Left lung (tissue), 10 donors: ENCODE results near the gene SEL1L3. TPM values are rescaled to one million over a fixed set of nuclear protein-coding genes. Genes with fewer than 3 reads are reported as not detected.
A peak's percentile ranks its signal among the peaks of the same experiment; 100 is the strongest.
"Not testable (repeated sequence)": the region's sequence is repeated elsewhere in the genome, so short reads cannot be mapped to it uniquely, and the experiment has no call there.

ENCODE experiments used
- ATAC-seq: fragments of 200-7000 bp; cut with Tn5 transposase; one replicate; pipeline ENCODE4 v1.9.1; 2020; ENCODE audit warnings: moderate library complexity
- DNase-seq, 4 donors: peaks; one replicate each; pipeline ENCODE4 v3.0.0-alpha.2; 2013 to 2020
- H3K27ac ChIP-seq, 2 donors: fragments of 200-600 bp; sonication (generic) in 1 of 2; one replicate each; pipeline versions ENCODE4 v1.5.0 to v1.8.0; 2020 to 2021
- H3K27me3 ChIP-seq, 2 donors: fragments of 200-600 bp; sonication (generic) in 1 of 2; one replicate each; pipeline versions ENCODE4 v1.5.0 to v1.8.0; 2020 to 2021
- H3K36me3 ChIP-seq, 2 donors: fragments of 200-600 bp; sonication (generic) in 1 of 2; one replicate each; pipeline versions ENCODE4 v1.5.0 to v1.8.0; 2020 to 2021
- H3K4me1 ChIP-seq, 2 donors: fragments of 200-600 bp; one replicate each; pipeline ENCODE4 v1.8.0; 2021
- H3K4me3 ChIP-seq, 2 donors: fragments of 200-600 bp; sonication (generic) in 1 of 2; one replicate each; pipeline versions ENCODE4 v1.5.0 to v1.8.0; 2020 to 2021; ENCODE audit warnings: mild to moderate bottlenecking in 1 of 2
- H3K9me3 ChIP-seq, 2 donors: fragments of 200-600 bp; sonication (generic) in 1 of 2; one replicate each; pipeline versions ENCODE4 v1.5.0 to v1.8.0; 2020 to 2021
- intact Hi-C, 2 donors: fragments of 100-400 bp; cut with DNase I; formaldehyde crosslinking; loops; one replicate each; pipeline versions ENCODE4 v1.11.2 to v1.14.2; 2022
- polyA plus RNA-seq, 6 donors: library from polyadenylated mRNA; unstranded; fragments of 120-200 nt; gene quantifications; one replicate each; pipeline ENCODE4 v1.2.1, GENCODE V29; 2013; ENCODE audit not compliant: insufficient read length in 6 of 6
- total RNA-seq, 2 donors: library from RNA; stranded (reverse); fragmentation: NEBNext Ultra II Directional; extraction: Animal tissue kit (Norgen Biotek cat#: 25700); gene quantifications; one replicate each; pipeline ENCODE4 v1.2.1, GENCODE V29; 2021
- TF ChIP-seq, protein P1 (sequence below), 2 donors: fragments of 200-600 bp; sonication (generic) in 1 of 2; IDR thresholded peaks; one replicate each; pipeline versions ENCODE4 v1.5.0 to v1.8.0; 2021; ENCODE audit warnings: antibody characterized with exemption in 2 of 2
- donor health status: DM: no; HTN: yes; CAD: no.
- donor health status: DM: no; HTN: no; CAD: no.

The SEL1L3 gene
- total and polyA plus RNA-seq, 8 donors: 88.1 to 191 (median 114) TPM

DNA sequence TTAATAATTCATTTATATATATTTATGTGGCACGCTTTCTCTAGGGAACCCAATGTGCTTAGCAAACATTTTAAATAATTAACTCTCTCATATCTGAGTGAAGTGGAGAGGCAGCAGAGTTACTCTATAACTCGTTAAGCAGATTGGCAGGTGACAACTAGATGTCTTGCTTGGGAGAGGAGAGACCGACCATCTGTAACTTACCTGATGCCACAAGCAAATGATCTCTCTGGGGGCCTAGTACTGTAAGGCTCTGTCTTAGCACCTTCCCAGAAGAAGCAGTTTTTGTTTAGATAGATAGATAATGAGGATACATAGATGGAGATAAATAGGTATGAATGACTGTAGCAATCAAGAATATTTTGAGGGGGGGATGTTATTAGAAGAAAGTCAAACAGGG is 11.9 kb upstream of the SEL1L3 start:
- H3K27ac ChIP-seq: no peak overlapping the region
- no peaks in the 10 kb centered on the region for H3K27me3 ChIP-seq
- TF ChIP-seq, protein P1, sequence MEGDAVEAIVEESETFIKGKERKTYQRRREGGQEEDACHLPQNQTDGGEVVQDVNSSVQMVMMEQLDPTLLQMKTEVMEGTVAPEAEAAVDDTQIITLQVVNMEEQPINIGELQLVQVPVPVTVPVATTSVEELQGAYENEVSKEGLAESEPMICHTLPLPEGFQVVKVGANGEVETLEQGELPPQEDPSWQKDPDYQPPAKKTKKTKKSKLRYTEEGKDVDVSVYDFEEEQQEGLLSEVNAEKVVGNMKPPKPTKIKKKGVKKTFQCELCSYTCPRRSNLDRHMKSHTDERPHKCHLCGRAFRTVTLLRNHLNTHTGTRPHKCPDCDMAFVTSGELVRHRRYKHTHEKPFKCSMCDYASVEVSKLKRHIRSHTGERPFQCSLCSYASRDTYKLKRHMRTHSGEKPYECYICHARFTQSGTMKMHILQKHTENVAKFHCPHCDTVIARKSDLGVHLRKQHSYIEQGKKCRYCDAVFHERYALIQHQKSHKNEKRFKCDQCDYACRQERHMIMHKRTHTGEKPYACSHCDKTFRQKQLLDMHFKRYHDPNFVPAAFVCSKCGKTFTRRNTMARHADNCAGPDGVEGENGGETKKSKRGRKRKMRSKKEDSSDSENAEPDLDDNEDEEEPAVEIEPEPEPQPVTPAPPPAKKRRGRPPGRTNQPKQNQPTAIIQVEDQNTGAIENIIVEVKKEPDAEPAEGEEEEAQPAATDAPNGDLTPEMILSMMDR (IDR thresholded peaks at IDR 0.05): no peak
- H3K4me3 ChIP-seq: no peak overlapping the region
- no peak for DNase-seq
- no peaks in the 10 kb centered on the region for H3K36me3 ChIP-seq
- no peaks in the 10 kb centered on the region for H3K9me3 ChIP-seq
- no peak for ATAC-seq
- H3K4me1 ChIP-seq: peaks cover 0 to 2% of the 10 kb centered on the region in 2 donors
- intact Hi-C loops: no loop called here

DNA sequence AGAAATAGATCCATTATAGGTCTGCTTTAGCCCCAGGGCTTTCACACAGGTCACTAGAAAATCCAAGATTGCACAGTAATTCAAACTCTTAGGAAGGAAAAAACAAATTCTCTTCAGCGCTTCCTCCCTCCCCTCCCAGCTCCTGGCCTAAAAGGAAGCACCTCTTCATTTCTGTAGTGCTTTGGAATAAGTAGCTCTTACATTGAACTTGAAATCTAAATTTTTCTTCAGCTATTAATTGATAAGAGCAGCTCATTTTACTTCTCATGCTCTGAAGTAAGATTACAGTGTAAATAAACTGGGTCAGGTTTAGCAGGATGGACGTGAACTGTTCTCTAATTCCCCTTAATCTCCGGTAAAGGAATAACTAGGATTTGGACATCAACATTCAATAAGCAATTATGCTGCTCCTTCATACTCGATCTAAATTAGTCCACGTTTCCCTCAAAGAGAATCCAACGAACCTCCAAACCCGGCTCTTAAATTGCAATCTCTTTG is 10.9 kb upstream of the SEL1L3 start:
- Histone ChIP-seq H3K4me1 (peaks cover 0 to 2% of the 10 kb centered on the region in 2 donors), H3K36me3 (no peaks in the 10 kb centered on the region), H3K9me3 (no peaks in the 10 kb centered on the region), H3K27me3 (no peaks in the 10 kb centered on the region), H3K4me3 (no peak overlapping the region), H3K27ac (no peak overlapping the region)
- DNase-seq (no peak), ATAC-seq (peak; percentile 70)
- TF ChIP-seq, protein P1 (IDR thresholded peaks at IDR 0.05): no peak
- intact Hi-C loops: no loop called here

DNA sequence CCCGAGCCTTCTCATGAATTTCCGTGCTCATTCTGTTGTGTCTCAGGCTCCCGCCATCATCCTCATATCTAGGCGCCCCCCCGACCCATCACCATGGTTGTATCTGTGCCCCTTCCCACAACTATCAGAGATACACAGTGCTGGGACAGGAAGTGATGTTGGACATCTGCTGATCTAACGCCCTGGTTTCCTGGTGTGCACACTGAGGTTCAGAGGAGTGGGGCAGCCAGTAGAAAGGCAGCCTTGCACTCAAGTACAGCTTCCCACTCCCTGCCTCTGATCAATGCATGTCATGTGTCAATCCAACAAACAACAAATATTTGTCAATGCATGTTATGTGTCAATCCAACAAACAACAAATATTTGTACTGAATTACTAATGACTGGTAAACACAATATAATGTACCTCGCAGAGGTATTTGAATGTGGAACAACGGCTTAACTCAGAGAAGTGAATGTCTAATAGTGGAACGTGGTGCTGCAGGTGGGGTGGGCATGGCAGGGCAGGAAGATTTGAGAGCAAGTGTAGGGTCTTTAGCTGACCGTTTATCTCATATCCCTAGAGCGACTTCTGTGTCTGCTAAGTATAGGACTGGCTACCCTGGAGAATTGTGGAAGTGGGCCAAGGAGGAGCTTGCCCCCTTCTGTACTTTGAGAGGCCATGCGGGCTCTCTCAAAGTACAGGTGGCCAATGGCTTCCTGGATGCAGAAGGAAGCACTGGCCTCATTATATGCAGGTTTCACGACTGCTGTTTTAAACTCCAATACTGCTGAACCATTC is 10.3 kb upstream of the SEL1L3 start:
- Histone ChIP-seq H3K27me3 (no peaks in the 10 kb centered on the region), H3K9me3 (no peaks in the 10 kb centered on the region), H3K27ac (no peak overlapping the region), H3K4me3 (no peak overlapping the region), H3K4me1 (peaks cover 0 to 2% of the 10 kb centered on the region in 2 donors), H3K36me3 (no peaks in the 10 kb centered on the region)
- ATAC-seq (no peak), DNase-seq (no peak)
- intact Hi-C loops: no loop called here
- TF ChIP-seq, protein P1 (IDR thresholded peaks at IDR 0.05): no peak

DNA sequence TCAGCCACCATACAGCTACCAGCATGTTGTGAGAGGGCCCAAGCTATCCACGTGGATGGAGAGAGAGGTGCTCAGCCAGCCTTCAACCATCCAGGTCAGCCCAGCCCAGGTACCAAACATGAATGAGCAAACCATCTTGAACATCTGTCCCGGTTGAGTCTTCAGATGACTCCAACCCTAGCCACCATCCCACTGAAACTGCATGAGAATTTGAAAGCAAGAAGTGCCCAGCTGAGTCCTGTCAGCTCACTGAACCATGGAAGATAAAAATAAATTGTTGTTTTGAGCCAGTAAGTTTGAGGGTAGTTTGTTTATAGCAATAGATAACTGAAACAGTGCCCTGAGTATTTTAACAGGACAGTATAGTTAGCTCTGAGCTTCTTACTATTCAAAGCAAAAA is 7.3 kb upstream of the SEL1L3 start:
- Histone ChIP-seq H3K27me3 (no peaks in the 10 kb centered on the region), H3K4me1 (peaks cover 0 to 6% of the 10 kb centered on the region in 2 donors), H3K4me3 (no peak overlapping the region), H3K9me3 (no peaks in the 10 kb centered on the region), H3K36me3 (no peaks in the 10 kb centered on the region), H3K27ac (no peak overlapping the region)
- intact Hi-C loops: no loop called here
- DNase-seq: no peak
- TF ChIP-seq, protein P1 (IDR thresholded peaks at IDR 0.05): no peak
- no peak for ATAC-seq

DNA sequence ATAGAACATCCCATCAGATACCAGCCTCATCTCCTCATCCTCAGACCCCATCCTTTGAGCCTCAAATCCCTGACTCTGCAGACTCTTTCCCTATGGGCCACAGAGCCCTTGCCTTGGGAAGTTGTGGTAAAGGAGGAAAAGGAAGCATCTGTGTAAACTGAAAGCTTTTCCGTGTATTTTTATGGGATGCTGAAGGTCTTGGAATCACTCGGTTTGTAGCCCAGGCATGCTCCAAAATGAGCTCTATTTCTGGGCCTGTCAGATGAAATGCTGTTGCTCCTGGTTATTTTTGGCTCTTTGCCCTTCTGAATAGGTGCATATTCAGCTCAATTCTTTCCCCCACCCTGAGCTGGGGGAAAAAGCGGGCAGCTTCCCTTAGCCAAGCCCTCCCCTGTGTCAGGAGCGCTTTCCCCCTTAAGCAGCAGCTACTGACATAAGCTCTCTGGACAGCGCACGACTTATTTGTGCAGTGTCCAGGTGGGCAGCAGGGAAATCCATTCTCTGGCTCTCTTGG is 5.0 kb upstream of the SEL1L3 start:
- ATAC-seq (no peak), DNase-seq (no peak)
- Histone ChIP-seq H3K27ac (no peak overlapping the region), H3K9me3 (no peaks in the 10 kb centered on the region), H3K4me3 (no peak overlapping the region), H3K36me3 (no peaks in the 10 kb centered on the region), H3K27me3 (peaks cover 0 to 7% of the 10 kb centered on the region in 2 donors), H3K4me1 (peaks cover 0 to 13% of the 10 kb centered on the region in 2 donors)
- intact Hi-C loops: no loop called here
- TF ChIP-seq, protein P1 (IDR thresholded peaks at IDR 0.05): no peak

DNA sequence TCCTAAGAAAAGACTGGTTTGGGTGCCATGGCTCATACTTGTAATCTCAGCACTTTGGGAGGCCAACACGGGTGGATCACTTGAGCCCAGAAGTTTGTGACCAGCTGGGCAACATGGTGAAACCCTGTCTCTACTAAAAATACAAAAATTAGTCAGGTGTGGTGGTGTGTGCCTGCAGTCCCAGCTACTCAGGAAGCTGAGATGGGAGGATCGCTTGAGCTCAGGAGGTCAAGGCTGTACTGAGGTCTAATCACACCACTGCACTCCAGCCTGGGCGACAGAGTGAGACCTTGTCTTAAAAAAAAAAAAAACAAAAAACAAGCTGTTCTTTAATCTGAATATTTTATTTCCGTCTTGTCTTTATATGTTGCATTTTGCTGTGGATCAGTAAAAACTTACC is 3.6 kb upstream of the SEL1L3 start:
- H3K36me3 ChIP-seq, H3K27ac ChIP-seq, ATAC-seq, H3K27me3 ChIP-seq, DNase-seq, H3K9me3 ChIP-seq, H3K4me3 ChIP-seq, intact Hi-C loops: not testable (repeated sequence)
- peaks cover 0 to 18% of the 10 kb centered on the region in 2 donors for H3K4me1 ChIP-seq
